Muscle of back (tissue), 11 donors: ENCODE results near the gene QSOX1. TPM values are rescaled to one million over a fixed set of nuclear protein-coding genes. Genes with fewer than 3 reads are reported as not detected.

Experiments
- DNase-seq, 3 donors: peaks; one replicate each; pipeline versions ENCODE4 v3.0.0 to v3.0.0-alpha.2; 2013
- polyA plus RNA-seq, 10 donors: library from polyadenylated mRNA; unstranded; fragments of 120-200 nt; gene quantifications; one replicate each; pipeline ENCODE4 v1.2.1, GENCODE V29; 2013; ENCODE audit not compliant: insufficient read length in 10 of 10

The QSOX1 gene
- polyA plus RNA-seq, 10 donors, result 18.7 to 43.2 (median 28.5) TPM

DNA sequence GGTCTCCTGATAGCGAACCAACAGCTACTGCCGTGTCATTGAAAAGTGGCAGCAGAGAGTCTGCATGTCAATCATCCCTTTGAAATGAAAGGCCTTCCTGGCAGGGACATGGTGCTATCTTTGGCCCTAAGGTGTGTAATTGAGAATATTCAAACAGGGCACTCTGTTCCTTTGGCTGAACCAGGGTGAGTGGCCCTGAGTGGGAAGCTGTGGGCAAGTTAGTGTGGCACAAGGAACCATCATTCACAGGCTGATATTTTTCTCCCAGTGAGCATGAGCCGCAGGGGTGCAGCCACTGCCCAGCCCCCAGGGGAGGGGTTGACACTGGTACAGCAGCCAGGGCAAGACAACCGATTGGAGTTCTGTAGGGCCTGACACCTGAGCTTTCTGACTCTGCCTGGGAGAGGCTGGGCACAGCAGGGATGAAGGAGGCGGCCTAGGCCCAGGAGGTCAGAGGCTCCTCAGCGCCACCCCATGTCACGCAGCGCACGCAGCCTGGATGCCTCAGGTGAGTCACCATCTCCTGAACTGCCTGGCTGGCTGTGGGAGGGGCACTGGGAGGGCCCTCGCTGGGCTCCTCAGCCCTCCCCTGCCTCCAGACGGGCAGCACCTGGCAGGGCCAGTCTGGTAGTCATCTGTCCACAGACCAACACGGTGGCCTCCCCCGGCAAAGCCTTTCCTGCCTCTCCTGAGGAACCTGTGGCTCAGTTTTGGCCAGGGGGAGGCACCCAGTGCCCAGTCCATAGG lies 13.2 kb downstream of the QSOX1 start:
- DNase-seq, result no peak

GRCh38 chr1:180168786-180169639 lies 14.3 kb downstream of the QSOX1 start:
- no peak for DNase-seq

DNA sequence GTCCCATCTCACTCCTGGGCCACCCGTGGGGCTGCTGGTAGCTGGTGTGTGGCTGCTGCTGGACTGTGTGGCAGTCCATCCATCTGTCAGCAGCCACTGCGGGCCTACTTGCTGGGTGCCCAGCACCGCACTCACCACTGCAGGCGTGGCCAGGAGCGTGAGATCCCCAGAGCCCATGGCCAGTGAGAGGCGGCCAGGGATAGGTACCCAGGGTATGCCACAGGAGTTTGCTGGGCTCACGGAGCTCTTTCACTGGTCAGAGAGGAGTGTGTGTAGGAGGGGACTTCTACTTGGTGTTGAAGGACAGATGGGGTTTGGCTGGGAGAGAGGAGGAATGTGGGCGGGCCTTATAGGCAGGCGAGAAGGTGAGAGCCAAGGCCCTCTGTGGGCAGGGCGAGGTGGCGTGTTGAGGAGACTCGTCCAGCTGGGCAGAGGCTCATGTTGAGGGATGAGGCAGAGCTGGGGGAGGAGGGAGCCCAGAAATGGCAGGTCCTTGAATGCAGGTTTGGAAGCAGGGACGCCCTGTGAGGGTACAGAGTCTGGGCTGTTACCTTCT lies 15.0 kb downstream of the QSOX1 start:
- DNase-seq, result no peak

- DNase-seq, result no peak
These were observed 16.0 kb downstream of the QSOX1 start for GRCh38 chr1:180170546-180171151.

- no peak for DNase-seq
These were observed 17.0 kb downstream of the QSOX1 start for GRCh38 chr1:180171691-180172090.

- no peak for DNase-seq
These were observed 18.8 kb downstream of the QSOX1 start for GRCh38 chr1:180173451-180173850.

GRCh38 chr1:180173952-180174351 lies 19.3 kb downstream of the QSOX1 start:
- DNase-seq, result peak in 2 of 3 donors; percentile 40 to 55

- DNase-seq, result no peak
These were observed 20.6 kb downstream of the QSOX1 start for GRCh38 chr1:180175291-180175690.

GRCh38 chr1:180175806-180176205 lies 21.1 kb downstream of the QSOX1 start:
- DNase-seq, result no peak

- DNase-seq, result no peak
These were observed 22.3 kb downstream of the QSOX1 start for GRCh38 chr1:180176965-180177364.

DNA sequence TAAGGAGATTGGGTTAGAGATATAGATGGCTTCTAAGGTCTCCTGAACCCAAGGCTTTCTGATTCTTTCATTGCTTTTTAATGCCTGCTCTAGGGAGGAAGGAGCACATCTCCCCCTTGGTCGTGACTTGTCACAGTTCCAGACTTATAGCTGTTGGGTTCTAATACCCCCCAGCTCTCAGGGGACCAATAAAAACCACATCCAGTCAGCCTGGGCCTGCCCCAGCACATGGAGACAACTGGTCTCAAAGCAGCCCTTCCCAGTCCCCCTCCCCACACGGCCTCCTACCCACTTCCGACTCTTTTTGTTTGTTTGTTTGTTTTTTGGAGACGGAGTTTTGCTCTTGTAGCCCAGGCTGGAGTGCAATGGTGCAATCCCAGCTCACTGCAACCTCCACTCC lies 23.3 kb downstream of the QSOX1 start:
- no peak for DNase-seq

DNA sequence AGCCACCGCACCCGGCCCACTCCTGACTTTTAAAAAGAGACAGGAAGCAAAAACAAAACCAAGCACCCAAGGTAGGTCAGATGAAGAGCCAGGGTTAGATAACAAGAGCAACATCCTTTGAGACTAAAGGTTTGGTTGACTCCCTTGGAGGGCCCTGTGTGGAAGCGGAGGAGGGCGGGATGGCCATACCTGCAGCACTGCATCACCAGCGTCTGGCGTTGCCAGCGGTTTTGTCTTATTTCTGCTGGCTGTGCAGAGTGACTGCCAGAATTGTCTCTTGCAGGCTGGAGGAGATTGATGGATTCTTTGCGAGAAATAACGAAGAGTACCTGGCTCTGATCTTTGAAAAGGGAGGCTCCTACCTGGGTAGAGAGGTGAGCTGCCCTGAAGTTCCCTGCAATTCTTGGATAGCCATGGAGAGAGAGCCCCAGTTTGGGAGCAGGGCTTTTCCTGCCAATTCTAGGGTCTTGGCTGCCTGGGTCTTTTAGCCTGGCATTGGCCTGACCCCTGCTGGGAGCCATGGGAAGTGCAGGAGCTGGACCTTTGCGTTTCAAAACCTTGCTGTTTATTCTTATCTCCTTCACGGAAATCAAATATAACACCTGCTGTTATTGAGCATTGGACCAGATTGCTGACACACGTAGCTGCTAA lies 24.0 kb downstream of the QSOX1 start:
- peak; percentile 37 to 68 (median 55) for DNase-seq

- DNase-seq, result no peak
These were observed 24.7 kb downstream of the QSOX1 start for GRCh38 chr1:180179162-180179957.

GRCh38 chr1:180181048-180181447 lies 26.4 kb downstream of the QSOX1 start:
- DNase-seq, result no peak

GRCh38 chr1:180181996-180182642 lies 27.4 kb downstream of the QSOX1 start:
- DNase-seq, result no peak

DNA sequence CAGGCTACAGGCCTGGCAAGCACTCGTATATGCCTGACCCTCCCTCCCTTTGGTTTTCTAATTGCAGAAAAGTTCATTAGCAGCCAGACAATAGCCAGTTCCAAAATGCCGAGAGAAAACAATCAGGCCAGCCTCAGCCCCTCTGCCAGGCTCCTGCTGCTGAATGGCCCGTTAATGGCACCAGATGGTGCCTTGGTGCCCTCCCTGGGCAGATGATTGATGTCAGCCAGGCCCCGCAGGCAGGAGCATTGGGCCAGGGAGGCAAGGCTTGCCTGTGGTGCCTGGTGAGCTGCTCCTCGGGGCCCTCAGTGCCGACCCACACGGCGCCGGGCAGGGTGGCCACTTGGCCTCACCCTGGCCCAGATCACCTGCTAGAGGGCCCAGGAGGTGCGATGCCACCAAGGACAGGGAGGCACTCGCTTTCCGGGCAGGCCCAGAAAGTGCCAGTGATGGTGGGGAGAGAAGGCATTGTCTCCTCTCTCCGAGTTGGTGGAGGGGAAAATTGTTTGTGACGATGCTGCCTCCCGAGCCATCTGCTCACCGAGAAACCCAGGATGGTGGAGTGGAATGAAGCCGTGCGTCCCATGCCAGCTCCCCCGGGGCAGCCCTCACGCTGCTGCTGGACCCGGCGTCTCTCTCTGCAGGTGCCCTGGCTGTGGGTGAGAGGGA lies 28.1 kb downstream of the QSOX1 start:
- no peak for DNase-seq

- DNase-seq, result no peak
These were observed 28.8 kb downstream of the QSOX1 start for GRCh38 chr1:180183426-180183825.

- no peak for DNase-seq
These were observed 29.4 kb downstream of the QSOX1 start for GRCh38 chr1:180184041-180184440.

GRCh38 chr1:180185281-180185680 lies 30.6 kb downstream of the QSOX1 start:
- no peak for DNase-seq
